ENCODE data around the gene GPR176.

GRCh38 chr15:39784125-39784524, 135.9 kb downstream of the GPR176 start:
- TF ChIP-seq CTCF (IDR thresholded peaks at IDR 0.05) (no peak), POLR2A (IDR thresholded peaks at IDR 0.05) (no peak)

Measured in thyroid gland (tissue), 4 donors.